ENCODE results near the gene IL6. TPM values are rescaled to one million over a fixed set of nuclear protein-coding genes. Genes with fewer than 3 reads are reported as not detected.

The IL6 gene
- polyA plus RNA-seq, 1 donor (not counting 4 experiments of a cell fraction or from before 2014, with no cell fraction given) = 5.0 TPM

- no peak for FAIRE-seq
These were observed 3.4 kb upstream of the IL6 start for GRCh38 chr7:22723637-22724036.

GRCh38 chr7:22724861-22725260, 2.1 kb upstream of the IL6 start:
- DNase-seq (ENCODE audit: low read depth, low spot score) = no peak
- Histone ChIP-seq H3K9me1 (ENCODE audit: control insufficient read depth, extremely low read depth, insufficient read depth, low read length) (no peaks in the 10 kb centered on the region), H3K4me3 (ENCODE audit: control insufficient read depth in 2 of 3, extremely low read depth in 1 of 3, insufficient read depth in 2 of 3, low read depth in 1 of 3, low read length in 3 of 3) (no peak overlapping the region), H3K27ac (ENCODE audit: control insufficient read depth, insufficient read depth, low read length) (no peak overlapping the region), H3K27me3 (ENCODE audit: control insufficient read depth, extremely low read depth, insufficient read depth, low read length) (no peaks in the 10 kb centered on the region), H3K9me3 (ENCODE audit: control insufficient read depth, low read depth, low read length) (no peaks in the 10 kb centered on the region), H2AFZ (ENCODE audit: control insufficient read depth, low read length) (no peak overlapping the region), H3K4me1 (ENCODE audit: control insufficient read depth, extremely low read depth, insufficient read depth, low read length) (peaks cover 13% of the 10 kb centered on the region), H4K20me1 (ENCODE audit: control insufficient read depth, extremely low read depth, insufficient read depth, low read length) (no peaks in the 10 kb centered on the region), H3K4me2 (ENCODE audit: control insufficient read depth, extremely low read depth, insufficient read depth, low read depth, low read length) (no peak overlapping the region), H3K9ac (ENCODE audit: control insufficient read depth, extremely low read depth, insufficient read depth, low read length) (no peak overlapping the region), H3K79me2 (ENCODE audit: control insufficient read depth, insufficient read depth, low read length) (no peaks in the 10 kb centered on the region), H3K36me3 (ENCODE audit: control insufficient read depth in 2 of 2, extremely low read depth in 1 of 2, insufficient read depth in 2 of 2, low read length in 2 of 2) (no peaks in the 10 kb centered on the region)
- TF ChIP-seq EZH2 (IDR thresholded peaks at IDR 0.05; ENCODE audit: low read length) (no peak), CTCF (optimal IDR thresholded peaks at IDR 0.05 in 1 of 3, IDR thresholded peaks at IDR 0.05 in 1 of 3, conservative IDR thresholded peaks at IDR 0.05 in 1 of 3; ENCODE audit: extremely low read depth in 1 of 3, insufficient read depth in 2 of 3, low read length in 3 of 3) (no peak)
- dilution Hi-C loops (cut with MboI; ENCODE audit: extremely low pct_ligation_motif_present, low sequenced_read_pairs) = loop anchor here (25.0 kb wide), 1 partner anchor 163 kb away; no protein-coding TSS in a partner anchor
- FAIRE-seq = no peak

More at GRCh38 chr7:22723637-22724036, 3.4 kb upstream of the IL6 start:
- TF ChIP-seq CTCF (optimal IDR thresholded peaks at IDR 0.05 in 1 of 3, IDR thresholded peaks at IDR 0.05 in 1 of 3, conservative IDR thresholded peaks at IDR 0.05 in 1 of 3; ENCODE audit: extremely low read depth in 1 of 3, insufficient read depth in 2 of 3, low read length in 3 of 3) (no peak), EZH2 (IDR thresholded peaks at IDR 0.05; ENCODE audit: low read length) (no peak)
- Histone ChIP-seq H3K36me3 (ENCODE audit: control insufficient read depth in 2 of 2, extremely low read depth in 1 of 2, insufficient read depth in 2 of 2, low read length in 2 of 2) (no peaks in the 10 kb centered on the region), H3K4me3 (ENCODE audit: control insufficient read depth in 2 of 3, extremely low read depth in 1 of 3, insufficient read depth in 2 of 3, low read depth in 1 of 3, low read length in 3 of 3) (no peak overlapping the region), H3K9me1 (ENCODE audit: control insufficient read depth, extremely low read depth, insufficient read depth, low read length) (no peaks in the 10 kb centered on the region), H3K4me1 (ENCODE audit: control insufficient read depth, extremely low read depth, insufficient read depth, low read length) (peaks cover 13% of the 10 kb centered on the region), H4K20me1 (ENCODE audit: control insufficient read depth, extremely low read depth, insufficient read depth, low read length) (no peaks in the 10 kb centered on the region), H3K9ac (ENCODE audit: control insufficient read depth, extremely low read depth, insufficient read depth, low read length) (no peak overlapping the region), H3K27ac (ENCODE audit: control insufficient read depth, insufficient read depth, low read length) (no peak overlapping the region), H2AFZ (ENCODE audit: control insufficient read depth, low read length) (no peak overlapping the region), H3K4me2 (ENCODE audit: control insufficient read depth, extremely low read depth, insufficient read depth, low read depth, low read length) (no peak overlapping the region), H3K79me2 (ENCODE audit: control insufficient read depth, insufficient read depth, low read length) (no peaks in the 10 kb centered on the region), H3K27me3 (ENCODE audit: control insufficient read depth, extremely low read depth, insufficient read depth, low read length) (no peaks in the 10 kb centered on the region), H3K9me3 (ENCODE audit: control insufficient read depth, low read depth, low read length) (no peaks in the 10 kb centered on the region)
- dilution Hi-C loops (cut with MboI; ENCODE audit: extremely low pct_ligation_motif_present, low sequenced_read_pairs) = no loop called here
- no peak for DNase-seq (ENCODE audit: low read depth, low spot score)

Measured in keratinocyte (primary cell).